Type B pancreatic cell (in vitro differentiated cells): ENCODE data around the gene CTNND2. TPM values are rescaled to one million over a fixed set of nuclear protein-coding genes. Genes with fewer than 3 reads are reported as not detected.

ENCODE experiments used
- DNase-seq: peaks from one replicate; pipeline ENCODE4 v3.0.0; 2021; ENCODE audit warnings: mixed read lengths; ENCODE audit not compliant: unreplicated experiment; ENCODE audit errors: extremely low spot score
- H3K27ac Mint-ChIP-seq: 2 replicates; pipeline ENCODE4 v1.8.0; 2021; ENCODE audit warnings: mild to moderate bottlenecking, mixed read lengths
- H3K27me3 Mint-ChIP-seq: 2 replicates; pipeline ENCODE4 v1.8.0; 2021; ENCODE audit warnings: mixed read lengths
- H3K36me3 Mint-ChIP-seq: 2 replicates; pipeline ENCODE4 v1.8.0; 2021; ENCODE audit warnings: mixed read lengths
- H3K4me1 Mint-ChIP-seq: one replicate; pipeline ENCODE4 v1.8.0; 2021; ENCODE audit warnings: mixed read lengths; ENCODE audit not compliant: unreplicated experiment
- H3K4me3 Mint-ChIP-seq: 2 replicates; pipeline ENCODE4 v1.8.0; 2021; ENCODE audit warnings: mild to moderate bottlenecking, mixed read lengths
- H3K9me3 Mint-ChIP-seq: 2 replicates; pipeline ENCODE4 v1.8.0; 2021; ENCODE audit warnings: mixed read lengths
- CTCF ChIP-seq: fragments of 200-600 bp; sonication (generic); conservative IDR thresholded peaks from 2 replicates; pipeline ENCODE4 v1.5.0; 2021; ENCODE audit warnings: antibody characterized with exemption, mild to moderate bottlenecking
- total RNA-seq: library from RNA; stranded (reverse); gene quantifications from 2 replicates; pipeline ENCODE4 v1.2.1, GENCODE V29; 2021; ENCODE audit warnings: low replicate concordance

The CTNND2 gene
- total RNA-seq, 1 donor from 2014 or later, result 49.5 TPM

- no peak overlapping the region for H3K4me3 Mint-ChIP-seq
- H3K4me1 Mint-ChIP-seq, result peaks cover 21% of the 10 kb centered on the region
- H3K27ac Mint-ChIP-seq, result no peak overlapping the region
- peaks cover 11% of the 10 kb centered on the region for H3K27me3 Mint-ChIP-seq
- TF ChIP-seq CTCF, result no peak
- DNase-seq, result no peak
- H3K9me3 Mint-ChIP-seq, result peaks cover 5% of the 10 kb centered on the region
- H3K36me3 Mint-ChIP-seq, result peaks cover 4% of the 10 kb centered on the region
Observed at GRCh38 chr5:10981932-10982331, 922.3 kb downstream of the CTNND2 start.

GRCh38 chr5:10977011-10977410 is 927.2 kb downstream of the CTNND2 start:
- Mint-ChIP-seq H3K27me3 (no peaks in the 10 kb centered on the region), H3K9me3 (peaks cover 5% of the 10 kb centered on the region), H3K4me3 (no peak overlapping the region), H3K36me3 (peaks cover 5% of the 10 kb centered on the region), H3K4me1 (no peaks in the 10 kb centered on the region), H3K27ac (no peak overlapping the region)
- no peak for DNase-seq
- no peak for TF ChIP-seq CTCF

GRCh38 chr5:10975945-10976344 is 928.3 kb downstream of the CTNND2 start:
- Mint-ChIP-seq H3K9me3 (peaks cover 5% of the 10 kb centered on the region), H3K4me3 (no peak overlapping the region), H3K4me1 (no peaks in the 10 kb centered on the region), H3K36me3 (peaks cover 5% of the 10 kb centered on the region), H3K27ac (no peak overlapping the region), H3K27me3 (no peaks in the 10 kb centered on the region)
- DNase-seq, result no peak
- no peak for TF ChIP-seq CTCF

GRCh38 chr5:10974850-10975249 is 929.4 kb downstream of the CTNND2 start:
- no peak for DNase-seq
- H3K4me3 Mint-ChIP-seq, result no peak overlapping the region
- no peak overlapping the region for H3K27ac Mint-ChIP-seq
- H3K36me3 Mint-ChIP-seq, result peaks cover 5% of the 10 kb centered on the region
- TF ChIP-seq CTCF, result no peak
- H3K4me1 Mint-ChIP-seq, result no peaks in the 10 kb centered on the region
- H3K27me3 Mint-ChIP-seq, result no peaks in the 10 kb centered on the region
- peaks cover 5% of the 10 kb centered on the region for H3K9me3 Mint-ChIP-seq

DNA sequence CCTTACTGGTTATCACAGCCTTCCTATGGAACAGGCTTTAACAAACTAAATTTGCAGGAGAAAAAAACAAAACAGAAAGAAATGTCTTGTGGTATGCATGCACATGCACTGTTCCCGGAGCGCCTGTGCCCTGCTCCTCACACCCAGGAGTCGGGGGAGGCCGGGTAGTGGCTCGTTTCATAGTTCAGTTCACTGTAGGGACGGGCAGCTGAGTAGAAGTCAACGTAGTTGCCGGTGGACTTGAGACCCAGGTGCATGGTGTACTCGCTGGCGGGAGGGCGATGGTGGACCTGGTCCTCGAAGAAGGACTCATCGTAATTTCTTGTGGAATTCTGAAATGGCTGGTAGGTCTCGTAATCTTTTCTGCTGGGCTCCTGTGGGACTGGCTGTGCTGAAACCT is 930.9 kb downstream of the CTNND2 start:
- H3K4me1 Mint-ChIP-seq, result no peaks in the 10 kb centered on the region
- no peak overlapping the region for H3K27ac Mint-ChIP-seq
- no peak for DNase-seq
- H3K36me3 Mint-ChIP-seq, result peaks cover 5% of the 10 kb centered on the region
- H3K27me3 Mint-ChIP-seq, result no peaks in the 10 kb centered on the region
- TF ChIP-seq CTCF, result no peak
- H3K4me3 Mint-ChIP-seq, result no peak overlapping the region
- H3K9me3 Mint-ChIP-seq, result peaks cover 5% of the 10 kb centered on the region

DNA sequence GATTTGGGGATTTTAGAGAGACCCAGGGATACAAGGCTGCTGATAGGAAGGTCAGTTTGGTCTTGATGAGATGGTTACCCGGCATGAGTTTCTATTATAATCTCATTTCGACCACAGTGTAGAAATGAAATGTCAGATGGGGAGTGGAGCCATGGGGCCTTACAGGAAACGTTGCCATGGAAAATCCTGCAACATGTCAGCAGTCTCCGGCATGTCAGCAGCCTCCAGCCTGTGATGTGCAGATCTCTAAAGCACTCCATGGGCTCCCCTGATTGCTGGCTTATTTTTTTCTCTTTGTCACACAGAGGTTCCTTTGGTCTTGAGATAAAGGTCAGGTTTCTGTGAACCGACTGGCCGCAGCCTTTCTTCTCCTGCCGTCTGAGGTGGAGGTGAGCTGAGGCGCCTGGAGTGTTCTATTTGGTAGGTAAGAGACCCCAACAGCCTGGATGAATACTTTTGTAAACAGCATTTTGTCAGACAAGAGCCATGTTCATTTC is 934.5 kb downstream of the CTNND2 start:
- H3K4me1 Mint-ChIP-seq, result no peaks in the 10 kb centered on the region
- no peak for TF ChIP-seq CTCF
- H3K4me3 Mint-ChIP-seq, result no peak overlapping the region
- no peak for DNase-seq
- peaks cover 7% of the 10 kb centered on the region for H3K27me3 Mint-ChIP-seq
- peaks cover 4% of the 10 kb centered on the region for H3K9me3 Mint-ChIP-seq
- H3K27ac Mint-ChIP-seq, result no peak overlapping the region
- H3K36me3 Mint-ChIP-seq, result peaks cover 5% of the 10 kb centered on the region
